T-helper 1 cell treated with Interleukin-12 subunit alpha and Interleukin-12 subunit beta and Interleukin-4 antibody, amounts not matched to agents 30 ng/mL and 1 ng/mL, for 36 hours (primary cell): ENCODE results near the gene RASAL1. TPM values are rescaled to one million over a fixed set of nuclear protein-coding genes. Genes with fewer than 3 reads are reported as not detected.

Source experiments
- intact Hi-C: fragments of 100-400 bp; cut with micrococcal nuclease; formaldehyde crosslinking; loops from one replicate; pipeline ENCODE4 v1.15.1; 2024
- total RNA-seq: library from RNA; stranded (reverse); gene quantifications from 2 replicates; pipeline ENCODE4 v1.2.3, GENCODE V29; 2022

RASAL1 gene
- total RNA-seq, result 0.10 TPM in 1 of 2 replicates, not detected in the other

DNA sequence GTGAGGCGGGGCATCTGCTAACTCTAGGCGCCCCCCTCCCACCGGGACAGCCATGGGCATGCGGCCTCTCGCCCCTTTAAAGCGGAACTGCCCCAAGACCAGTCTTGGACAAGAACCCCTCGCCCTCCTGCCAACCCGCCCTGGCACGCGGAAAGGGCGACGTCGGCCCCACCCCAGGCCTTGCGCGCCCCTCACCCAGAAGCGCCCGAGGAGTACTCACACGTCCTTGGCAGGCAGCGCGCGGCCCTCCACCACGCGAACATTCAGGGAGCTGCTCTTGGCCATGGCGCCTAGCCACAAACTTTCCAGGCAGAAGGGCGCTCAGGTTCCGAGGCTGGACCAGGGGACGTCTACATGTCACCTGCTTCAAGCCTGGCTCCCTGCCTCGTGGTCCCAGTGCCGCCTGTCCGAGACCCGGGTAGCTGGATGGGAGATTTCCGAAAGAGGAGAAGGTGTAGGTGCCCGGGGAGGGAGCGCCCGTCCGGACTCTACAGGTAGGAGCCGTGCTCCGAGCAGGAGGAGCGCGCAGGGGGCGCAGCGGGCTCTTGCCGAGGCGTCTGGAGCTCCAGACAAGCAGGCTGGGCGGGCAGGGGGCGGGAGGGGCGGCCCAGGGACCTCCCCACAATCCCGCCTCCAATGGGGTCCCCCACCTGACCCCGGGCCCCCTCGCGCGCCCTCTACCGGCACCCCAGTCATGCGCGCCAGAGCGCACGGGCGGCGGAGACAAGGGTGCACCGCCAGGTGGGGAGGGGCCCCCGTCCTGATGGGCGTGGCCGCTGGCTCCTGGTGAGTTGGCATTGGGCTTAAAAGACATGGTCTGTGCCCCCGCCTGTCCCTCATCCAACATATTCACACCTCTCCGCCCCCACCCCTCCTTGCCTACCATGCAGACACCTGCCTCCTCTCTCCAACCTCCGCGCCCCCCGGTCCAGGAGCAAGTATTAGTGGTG, at the start of gene RASAL1:
Gene RASAL1 (minus strand): TSS at position 584 of the 950 bp plus-strand sequence. CDS start 299 bp downstream, at position 285.
- intact Hi-C loops, result loop anchor here (1.0 kb wide), 1 partner anchor 87 kb away; no protein-coding TSS in a partner anchor

DNA sequence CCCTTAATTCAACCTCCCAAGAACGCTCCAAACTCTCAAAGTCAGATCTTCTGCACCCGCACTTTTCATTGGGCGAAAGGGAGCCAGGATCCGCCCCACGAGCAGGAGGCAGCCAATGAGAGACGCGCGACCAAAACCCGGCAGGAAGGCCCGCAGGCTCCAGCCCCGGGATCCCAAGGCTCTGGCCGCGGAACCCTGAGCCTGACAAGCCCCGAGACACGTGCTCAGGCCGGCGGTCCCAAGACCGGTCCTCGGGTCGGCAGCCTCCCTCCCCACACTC, 49.3 kb upstream of the RASAL1 start:
- intact Hi-C loops, result loop anchor here (1.0 to 5.0 kb wide), 11 partner anchors 11 to 782 kb away; partner anchors contain the start of genes OAS1, OAS2, OAS3 and PLBD2

GRCh38 chr12:113184098-113184899, 48.7 kb upstream of the RASAL1 start:
- intact Hi-C loops, result loop anchor here (1.0 to 2.0 kb wide), 7 partner anchors 10 to 277 kb away; partner anchors contain the start of genes OAS1, OAS2, OAS3 and PLBD2

DNA sequence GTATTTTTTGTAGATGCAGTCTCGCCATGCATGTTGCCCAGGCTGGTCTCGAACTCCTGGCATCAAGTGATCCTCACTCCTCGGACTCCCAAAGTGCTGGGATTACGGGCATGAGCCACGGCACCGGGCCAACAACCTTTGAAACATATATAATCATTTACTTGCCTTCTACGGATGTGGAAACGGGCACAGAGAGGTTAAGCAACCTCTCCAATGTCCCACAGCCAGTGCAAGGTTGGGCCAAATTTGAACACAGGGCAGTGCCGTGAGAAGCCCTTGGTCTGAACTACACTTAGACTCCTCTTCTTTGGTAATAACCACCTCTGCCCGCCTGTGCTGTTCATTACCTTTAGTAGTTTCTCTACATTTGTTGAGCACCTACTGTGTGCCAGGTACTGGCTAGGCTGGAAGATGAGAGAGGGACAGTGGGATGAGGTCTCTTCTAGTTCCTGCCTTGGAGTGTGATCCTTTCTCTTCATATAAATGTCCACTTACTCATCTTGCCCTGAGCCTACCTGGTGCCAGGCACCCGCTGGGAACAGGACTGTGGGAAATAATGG, 47.5 kb upstream of the RASAL1 start:
- intact Hi-C loops, result no loop called here

GRCh38 chr12:113181975-113182374, 46.4 kb upstream of the RASAL1 start:
- intact Hi-C loops, result no loop called here

- intact Hi-C loops, result no loop called here
Observed at GRCh38 chr12:113180333-113180732, 44.8 kb upstream of the RASAL1 start.

DNA sequence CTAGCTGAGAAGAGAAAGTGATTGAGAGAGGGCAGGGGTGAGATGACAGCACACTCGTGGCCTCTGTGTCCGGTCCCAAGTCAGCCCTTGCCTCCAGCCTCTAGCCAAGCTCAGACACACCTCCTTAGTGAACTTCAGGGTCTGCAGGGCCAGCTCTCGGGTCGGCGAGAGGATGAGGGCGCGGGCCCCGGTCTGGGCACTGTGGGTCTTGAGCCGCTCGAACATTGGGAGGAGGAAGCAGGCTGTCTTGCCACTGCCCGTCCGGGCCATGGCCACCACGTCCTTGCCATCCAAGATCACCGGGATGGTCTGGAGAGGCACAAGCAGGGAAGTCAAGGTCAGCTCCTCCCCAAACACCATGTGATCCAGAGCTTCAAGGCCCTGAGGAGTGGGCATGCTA, 43.5 kb upstream of the RASAL1 start:
- intact Hi-C loops, result no loop called here

DNA sequence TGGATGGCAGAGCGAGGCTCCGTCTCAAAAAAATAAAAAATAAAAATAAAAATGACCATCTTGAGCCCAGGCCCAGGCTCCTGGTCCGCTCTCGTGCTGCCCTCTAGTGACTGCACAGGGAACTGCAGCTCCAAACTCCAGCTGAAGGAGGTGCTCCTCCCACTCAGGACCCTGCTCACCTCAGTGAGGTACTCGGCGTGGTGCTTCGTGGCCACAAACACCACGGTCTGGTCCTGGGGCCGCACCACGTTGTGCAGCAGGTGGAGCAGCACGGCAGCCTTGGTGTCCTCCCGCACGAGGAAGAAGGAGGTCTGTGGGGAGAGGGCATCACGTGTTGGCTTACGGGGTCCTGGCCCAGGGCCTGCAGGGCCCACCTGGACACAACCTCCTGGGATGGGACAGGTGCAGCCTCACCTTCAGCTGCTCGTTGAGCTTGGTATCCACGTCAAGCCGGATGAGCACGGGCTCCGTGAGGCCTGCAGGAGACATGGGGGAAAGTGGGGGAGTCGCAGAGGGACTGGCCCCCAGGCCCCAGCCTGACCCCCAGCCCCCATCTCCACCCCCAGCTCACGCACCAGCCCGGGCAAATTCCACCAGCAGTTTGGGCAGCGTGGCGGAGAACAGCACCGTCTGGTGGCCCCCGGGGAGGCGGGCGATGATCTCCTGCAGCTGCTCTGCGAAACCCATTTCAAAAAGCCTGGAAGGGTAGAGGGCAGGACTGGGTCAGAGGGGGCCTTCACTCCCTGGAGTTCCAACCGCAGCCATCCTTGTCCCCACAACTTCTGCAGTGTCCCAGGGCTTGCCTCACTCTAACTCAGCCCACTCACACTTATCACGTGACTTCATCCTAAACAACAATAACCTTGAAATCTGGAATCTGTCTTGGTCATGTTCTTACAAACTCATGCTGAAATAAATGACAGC, 39.2 kb upstream of the RASAL1 start:
- intact Hi-C loops, result loop anchor here (1.0 kb wide), 3 partner anchors 10 to 181 kb away; no protein-coding TSS in a partner anchor

GRCh38 chr12:113173081-113173698, 37.6 kb upstream of the RASAL1 start:
- intact Hi-C loops, result no loop called here

DNA sequence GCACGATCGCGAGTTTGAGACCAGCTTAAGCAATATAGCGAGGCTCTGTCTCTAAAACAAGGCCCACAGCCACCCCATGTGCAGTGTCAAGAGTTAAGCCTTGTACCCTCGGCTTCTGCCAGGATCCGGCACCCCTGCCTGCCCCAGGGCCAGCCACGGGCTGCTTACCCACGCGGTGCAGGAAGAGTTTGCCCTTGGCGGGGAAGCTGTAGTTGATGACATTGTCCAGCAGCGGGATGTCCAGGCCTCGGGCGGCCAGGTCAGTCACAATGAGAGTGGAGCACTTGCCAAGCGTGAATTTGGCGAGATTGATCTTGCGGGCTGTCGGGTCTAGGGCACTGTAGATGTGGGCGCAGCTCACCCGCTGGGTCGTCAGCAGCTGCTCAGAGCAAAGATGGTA, 36.6 kb upstream of the RASAL1 start:
- intact Hi-C loops, result no loop called here

- intact Hi-C loops, result no loop called here
Observed at GRCh38 chr12:113171543-113171942, 36.0 kb upstream of the RASAL1 start.

DNA sequence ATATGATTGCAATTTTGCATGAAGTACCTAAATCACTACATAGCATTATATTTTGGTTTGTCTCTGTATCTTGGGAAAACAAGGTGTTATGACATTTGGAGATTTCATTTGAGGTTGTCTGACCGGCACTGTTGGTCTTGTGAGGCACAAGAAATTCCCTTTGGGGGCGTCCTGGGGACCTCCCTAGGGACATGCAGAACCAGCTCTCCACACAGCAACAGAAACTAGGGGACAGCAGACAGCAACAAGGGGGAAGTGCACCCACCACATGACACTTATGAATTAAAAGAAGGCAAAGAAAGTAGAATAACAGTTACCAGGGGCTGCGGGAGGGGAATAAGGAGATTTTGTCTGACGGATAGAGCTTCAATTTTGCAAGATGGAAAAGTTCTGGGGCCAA, 35.4 kb upstream of the RASAL1 start:
- intact Hi-C loops, result no loop called here

GRCh38 chr12:113170457-113170856, 34.9 kb upstream of the RASAL1 start:
- intact Hi-C loops, result no loop called here

DNA sequence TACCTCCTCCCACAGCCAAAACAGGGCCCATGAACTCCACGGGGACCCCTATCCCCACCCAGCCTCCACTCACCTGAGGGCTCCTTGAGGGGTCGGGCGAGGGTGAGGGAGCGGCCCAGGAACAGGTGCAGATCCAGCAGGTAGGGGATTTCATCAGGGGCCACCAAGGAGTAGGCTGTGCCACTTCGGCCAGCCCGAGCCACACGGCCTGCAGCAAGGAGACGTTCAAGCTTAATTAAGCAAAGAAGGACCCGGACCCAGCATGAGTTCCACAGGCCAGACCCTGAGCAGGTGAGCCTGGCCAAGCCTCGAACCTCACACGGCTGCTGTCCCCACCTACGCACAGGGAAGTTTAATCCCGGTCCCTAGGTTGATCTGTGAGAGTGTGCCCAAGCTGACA, 34.1 kb upstream of the RASAL1 start:
- intact Hi-C loops, result no loop called here

DNA sequence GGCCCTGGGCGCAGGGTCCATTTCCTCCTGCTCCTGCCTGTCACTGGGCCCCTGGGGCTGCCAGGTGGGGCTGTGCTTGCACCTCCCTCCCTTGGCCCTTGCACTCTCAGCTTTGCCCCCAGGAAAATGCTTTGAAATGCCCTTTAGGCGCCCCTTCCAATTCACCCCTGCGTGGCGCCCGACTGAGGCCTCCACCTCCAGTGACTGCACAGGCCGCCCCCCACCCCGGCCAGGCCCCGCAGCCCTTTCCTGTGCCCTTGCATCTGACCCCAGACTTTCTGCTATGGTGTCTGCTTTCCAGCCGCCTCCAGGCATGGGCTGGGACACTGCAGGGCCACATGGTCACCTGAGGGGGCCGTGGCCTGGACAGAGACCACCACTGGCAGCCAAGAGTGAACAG, 32.3 kb upstream of the RASAL1 start:
- intact Hi-C loops, result no loop called here

GRCh38 chr12:113165521-113166450, 30.2 kb upstream of the RASAL1 start:
- intact Hi-C loops, result no loop called here

DNA sequence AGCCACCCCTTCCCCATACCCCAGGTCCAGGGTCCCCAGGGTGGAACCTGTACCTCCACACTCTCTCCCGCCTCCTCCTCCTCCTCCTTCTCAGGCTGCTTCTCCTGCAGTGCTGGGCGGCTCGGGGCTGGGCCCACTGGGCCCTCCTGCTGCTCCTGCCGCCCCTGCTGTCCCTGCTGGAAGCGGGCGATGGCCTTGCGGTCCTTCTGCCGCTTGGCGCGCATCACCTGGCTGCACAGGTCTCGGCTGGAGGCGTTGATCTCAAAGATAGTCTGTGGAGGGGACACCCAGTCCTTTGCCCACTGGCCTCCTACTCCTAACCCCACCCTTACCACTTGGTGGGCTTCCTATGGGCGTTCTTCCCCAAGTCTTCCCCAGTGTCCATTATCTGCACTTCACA, 28.5 kb upstream of the RASAL1 start:
- intact Hi-C loops, result no loop called here

DNA sequence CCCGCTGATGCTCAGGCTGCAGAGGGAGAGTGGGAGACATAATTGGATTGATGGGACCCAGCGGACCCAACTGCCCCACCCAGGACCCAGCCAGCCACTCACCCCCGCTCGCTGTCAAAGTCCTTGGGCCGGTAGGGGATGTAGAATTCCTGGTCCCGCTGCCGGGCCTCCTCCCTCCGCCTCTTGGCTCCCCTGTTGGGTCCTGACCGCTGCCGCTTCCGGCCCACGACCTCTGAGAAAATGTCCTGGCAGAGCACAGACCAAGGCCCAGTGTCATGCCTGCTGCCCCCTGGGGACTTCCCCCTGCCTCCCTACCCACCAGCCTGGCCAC, 27.4 kb upstream of the RASAL1 start:
- intact Hi-C loops, result no loop called here
